Esophagus (tissue), 2 donors: ENCODE results near the gene GALNT7. TPM values are rescaled to one million over a fixed set of nuclear protein-coding genes. Genes with fewer than 3 reads are reported as not detected.

Experiments
- H3K27ac ChIP-seq, 2 donors: one replicate each; pipeline ENCODE4 v1.5.1; 2013; ENCODE audit warnings: low read depth in 2 of 2, mild to moderate bottlenecking in 2 of 2, inconsistent platforms in 1 of 2, low read length in 1 of 2, moderate library complexity in 1 of 2
- H3K27me3 ChIP-seq, 2 donors: one replicate each; pipeline ENCODE4 v1.6.1; 2013; ENCODE audit warnings: low read length in 2 of 2, control low read depth in 1 of 2, mild to moderate bottlenecking in 1 of 2; ENCODE audit not compliant: insufficient read depth in 2 of 2, control insufficient read depth in 1 of 2
- H3K36me3 ChIP-seq, 2 donors: one replicate each; pipeline ENCODE4 v1.6.1; 2013; ENCODE audit warnings: low read length in 1 of 2; ENCODE audit not compliant: control insufficient read depth in 2 of 2, insufficient read depth in 2 of 2
- H3K4me1 ChIP-seq, 2 donors: one replicate each; pipeline ENCODE4 v1.6.1; 2013; ENCODE audit warnings: low read length in 1 of 2; ENCODE audit not compliant: control insufficient read depth in 2 of 2, insufficient read depth in 2 of 2
- H3K4me3 ChIP-seq, 2 donors: one replicate each; pipeline ENCODE4 v1.5.1; 2013; ENCODE audit warnings: low read length in 2 of 2, mild to moderate bottlenecking in 2 of 2, low read depth in 1 of 2, moderate library complexity in 1 of 2
- H3K9me3 ChIP-seq, 2 donors: one replicate each; pipeline ENCODE4 v1.6.1; 2013; ENCODE audit warnings: mild to moderate bottlenecking in 2 of 2, low read depth in 1 of 2, low read length in 1 of 2, moderate library complexity in 1 of 2; ENCODE audit not compliant: control insufficient read depth in 2 of 2, insufficient read depth in 1 of 2
- WGBS, 2 donors: extraction: QIAGEN DNeasy Blood & Tissue Kit; methylation state at CpG; one replicate each; pipeline ENCODE4 v1.1.7; 2013; 5-methylcytosine and 5-hydroxymethylcytosine counted together
- polyA plus RNA-seq, 2 donors: library from polyadenylated mRNA; stranded (reverse); fragments of 200-250 nt; gene quantifications; one replicate each; pipeline ENCODE4 v1.2.3, GENCODE V29; 2013
- donor health status: healthy with polysubstance abuse.
- donor health status: Bipolar disorder and iron deficiency.

The GALNT7 gene
- polyA plus RNA-seq, 2 donors: 13.6 to 15.1 TPM

DNA sequence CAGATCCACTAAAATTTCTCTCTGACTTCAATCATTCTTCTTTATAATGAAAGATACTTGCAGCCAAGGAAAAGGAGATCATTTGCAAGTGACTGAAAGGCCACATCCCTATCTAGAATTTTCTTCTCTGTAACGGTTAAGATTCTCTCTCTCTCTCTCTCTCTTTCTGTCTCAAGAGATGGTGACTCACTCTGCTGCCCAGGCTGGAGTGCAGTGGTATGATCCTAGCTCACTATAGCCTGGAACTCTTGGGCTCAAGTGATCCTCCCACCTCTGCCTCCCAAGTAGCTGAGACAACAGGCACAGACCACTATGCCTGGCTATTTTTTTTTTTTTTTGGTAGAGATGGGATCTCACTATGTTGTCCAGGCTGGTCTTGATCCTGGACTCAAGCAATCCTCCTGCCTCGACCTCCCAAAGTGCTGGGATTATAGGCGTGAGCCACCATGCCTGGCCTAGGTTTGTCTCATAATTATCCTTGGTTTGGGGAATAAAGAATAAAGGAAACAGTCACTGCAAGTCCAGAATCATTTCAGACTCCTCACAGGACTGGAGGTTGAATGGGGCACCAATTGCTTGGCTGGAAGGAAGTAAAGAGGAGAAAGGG lies 33.3 kb upstream of the GALNT7 start:
- Histone ChIP-seq H3K27me3 (no peaks in the 10 kb centered on the region), H3K4me3 (no peak overlapping the region), H3K27ac (no peak overlapping the region), H3K9me3 (no peaks in the 10 kb centered on the region), H3K36me3 (no peaks in the 10 kb centered on the region), H3K4me1 (no peaks in the 10 kb centered on the region)
- WGBS, 2 donors: 80 to 81% methylated on average over 3 of the region's 3 CpGs

DNA sequence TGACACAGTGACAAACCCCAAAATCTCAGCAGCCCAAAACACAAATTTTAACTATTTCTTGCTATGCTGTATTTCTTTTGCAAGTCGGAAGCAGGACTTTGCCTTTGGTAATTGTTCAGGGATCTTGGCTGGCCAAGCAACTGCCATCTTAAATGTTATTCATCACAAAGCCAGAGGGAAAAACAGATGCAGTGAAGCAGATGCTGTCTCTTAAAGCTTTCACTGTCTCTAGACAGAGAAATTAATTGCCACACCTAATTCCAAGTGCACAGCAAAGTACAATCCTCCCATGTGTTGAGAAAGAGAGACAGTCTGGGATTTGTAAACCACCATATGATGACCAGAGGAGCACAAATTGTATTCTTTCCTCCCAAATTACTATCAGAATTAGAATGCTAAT lies 30.0 kb upstream of the GALNT7 start:
- H3K36me3 ChIP-seq: no peaks in the 10 kb centered on the region
- no peaks in the 10 kb centered on the region for H3K9me3 ChIP-seq
- H3K4me1 ChIP-seq: no peaks in the 10 kb centered on the region
- H3K27ac ChIP-seq: no peak overlapping the region
- H3K4me3 ChIP-seq: no peak overlapping the region
- no peaks in the 10 kb centered on the region for H3K27me3 ChIP-seq
- 82 to 89% methylated on average over 1 of the region's 1 CpG for WGBS, 2 donors

DNA sequence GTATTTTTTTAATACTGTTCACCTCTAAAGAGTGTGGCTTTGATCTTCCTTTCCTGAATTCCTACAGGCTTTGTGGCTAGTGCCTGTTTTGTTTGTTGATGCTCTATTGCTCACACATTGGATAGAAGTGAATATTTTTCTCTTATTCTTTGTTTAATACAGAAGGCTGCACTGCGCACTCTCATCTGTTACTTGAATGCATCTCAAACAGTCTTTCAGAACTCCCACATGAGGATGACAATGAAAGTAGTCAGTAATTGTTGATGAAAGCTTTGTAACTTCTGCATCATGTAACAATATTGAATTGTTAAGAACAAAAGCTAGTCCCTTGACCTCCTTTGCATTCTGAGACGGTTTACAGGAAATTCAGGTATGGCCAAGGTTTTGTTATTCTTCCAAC lies 29.1 kb upstream of the GALNT7 start:
- WGBS, 2 donors: 33 to 37% methylated on average over 2 of the region's 2 CpGs
- no peak overlapping the region for H3K4me3 ChIP-seq
- no peaks in the 10 kb centered on the region for H3K36me3 ChIP-seq
- no peak overlapping the region for H3K27ac ChIP-seq
- H3K27me3 ChIP-seq: no peaks in the 10 kb centered on the region
- H3K4me1 ChIP-seq: no peaks in the 10 kb centered on the region
- no peaks in the 10 kb centered on the region for H3K9me3 ChIP-seq

- Histone ChIP-seq H3K27me3 (no peaks in the 10 kb centered on the region), H3K4me3 (no peak overlapping the region), H3K27ac (no peak overlapping the region), H3K36me3 (no peaks in the 10 kb centered on the region), H3K4me1 (no peaks in the 10 kb centered on the region), H3K9me3 (no peaks in the 10 kb centered on the region)
- WGBS, 2 donors: 94 to 96% methylated on average over 3 of the region's 3 CpGs
Observed at GRCh38 chr4:173145131-173145530, 23.5 kb upstream of the GALNT7 start.

DNA sequence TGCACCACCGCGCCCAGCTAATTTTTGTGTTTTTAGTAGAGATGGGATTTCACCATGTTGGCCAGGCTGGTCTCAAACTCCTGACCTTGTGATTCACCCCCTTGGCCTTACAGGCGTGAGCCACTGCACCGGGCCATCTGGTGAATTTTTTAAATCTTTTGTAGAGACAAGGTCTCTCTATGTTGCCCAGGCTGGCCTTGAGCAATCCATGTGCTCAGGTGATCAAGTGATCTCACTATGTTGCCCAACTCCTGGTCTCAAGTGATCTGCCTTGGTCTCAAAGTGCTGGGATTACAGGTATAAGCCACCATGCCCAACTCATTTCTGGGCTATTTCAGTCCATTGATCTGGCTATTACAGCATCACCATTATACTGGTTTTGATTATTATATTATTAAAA lies 22.2 kb upstream of the GALNT7 start:
- WGBS, 2 donors: 95 to 99% methylated on average over 4 of the region's 4 CpGs

GRCh38 chr4:173151496-173151895 lies 17.1 kb upstream of the GALNT7 start:
- H3K4me3 ChIP-seq: no peak overlapping the region
- no peak overlapping the region for H3K27ac ChIP-seq
- no peaks in the 10 kb centered on the region for H3K9me3 ChIP-seq
- no peaks in the 10 kb centered on the region for H3K27me3 ChIP-seq
- WGBS, 2 donors: 89 to 93% methylated on average over 2 of the region's 2 CpGs
- H3K36me3 ChIP-seq: no peaks in the 10 kb centered on the region
- H3K4me1 ChIP-seq: no peaks in the 10 kb centered on the region

More for the DNA sequence above, 22.2 kb upstream of the GALNT7 start:
- no peaks in the 10 kb centered on the region for H3K4me1 ChIP-seq
- no peaks in the 10 kb centered on the region for H3K36me3 ChIP-seq
- H3K9me3 ChIP-seq: no peaks in the 10 kb centered on the region
- H3K27ac ChIP-seq: no peak overlapping the region
- H3K4me3 ChIP-seq: no peak overlapping the region
- H3K27me3 ChIP-seq: no peaks in the 10 kb centered on the region

GRCh38 chr4:173152104-173152503 lies 16.5 kb upstream of the GALNT7 start:
- Histone ChIP-seq H3K9me3 (no peaks in the 10 kb centered on the region), H3K27me3 (no peaks in the 10 kb centered on the region), H3K4me3 (no peak overlapping the region), H3K4me1 (no peaks in the 10 kb centered on the region), H3K27ac (no peak overlapping the region), H3K36me3 (no peaks in the 10 kb centered on the region)
- 92 to 93% methylated on average over 6 of the region's 6 CpGs for WGBS, 2 donors

GRCh38 chr4:173153445-173153844 lies 15.2 kb upstream of the GALNT7 start:
- Histone ChIP-seq H3K36me3 (no peaks in the 10 kb centered on the region), H3K4me3 (no peak overlapping the region), H3K9me3 (no peaks in the 10 kb centered on the region), H3K27me3 (no peaks in the 10 kb centered on the region), H3K27ac (no peak overlapping the region), H3K4me1 (no peaks in the 10 kb centered on the region)
- WGBS, 2 donors: 67 to 83% methylated on average over 2 of the region's 2 CpGs

DNA sequence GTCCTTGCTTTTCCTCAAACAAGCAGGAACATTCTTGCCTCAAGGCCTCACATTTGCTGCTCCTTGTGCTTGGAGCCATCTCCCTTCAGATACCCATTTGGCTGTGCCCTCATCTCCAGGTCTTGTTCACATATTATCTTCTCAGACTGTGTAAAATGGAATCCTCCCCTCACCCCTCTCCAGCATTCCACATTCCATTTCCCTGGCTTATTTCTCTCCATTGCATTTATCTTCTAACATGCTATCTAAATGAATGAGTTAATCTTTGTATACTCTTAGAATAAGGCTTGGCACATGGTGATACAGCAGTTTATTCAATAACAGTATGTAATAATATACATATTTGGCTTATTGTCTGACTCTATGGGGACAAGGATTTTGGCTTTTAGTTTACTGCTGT lies 8.8 kb upstream of the GALNT7 start:
- Histone ChIP-seq H3K36me3 (no peaks in the 10 kb centered on the region), H3K27ac (no peak overlapping the region), H3K9me3 (no peaks in the 10 kb centered on the region), H3K27me3 (no peaks in the 10 kb centered on the region), H3K4me3 (no peak overlapping the region), H3K4me1 (no peaks in the 10 kb centered on the region)

DNA sequence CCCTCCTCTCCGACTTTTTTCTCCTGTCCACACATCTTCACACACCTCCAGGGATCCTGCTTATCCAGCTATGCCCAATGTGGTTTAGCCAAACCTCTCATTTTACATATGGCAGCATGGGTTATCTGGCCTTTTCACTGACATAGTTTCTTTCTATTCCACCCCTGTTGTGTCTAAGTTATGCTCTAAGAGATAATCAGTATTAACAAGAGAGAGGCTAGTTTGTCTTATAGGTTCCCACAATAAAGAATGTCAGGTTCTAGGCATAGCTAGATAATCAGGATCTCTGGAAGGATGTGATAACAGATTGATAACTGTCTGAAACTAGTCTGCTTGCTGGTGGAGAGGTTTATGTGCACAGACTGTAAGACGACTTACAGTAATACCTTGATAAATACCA lies 7.7 kb upstream of the GALNT7 start:
- no peaks in the 10 kb centered on the region for H3K9me3 ChIP-seq
- H3K36me3 ChIP-seq: no peaks in the 10 kb centered on the region
- no peak overlapping the region for H3K4me3 ChIP-seq
- H3K4me1 ChIP-seq: no peaks in the 10 kb centered on the region
- no peaks in the 10 kb centered on the region for H3K27me3 ChIP-seq
- WGBS, 2 donors: 86 to 93% methylated on average over 2 of the region's 2 CpGs
- H3K27ac ChIP-seq: no peak overlapping the region
